Upper lobe of left lung (tissue), 4 donors: ENCODE results near the gene BPIFB4.

Source experiments
- CTCF ChIP-seq, 6 experiments: fragments of 450-650 bp in 4 of 6; fragments of 200-600 bp in 2 of 6; sonication (generic) in 2 of 6; IDR thresholded peaks; one replicate each; pipeline ENCODE4 v1.5.1; 2016 to 2019; ENCODE audit warnings: antibody characterized with exemption in 6 of 6
- EP300 ChIP-seq, 4 donors: sonication (generic); formaldehyde crosslinking; IDR thresholded peaks; one replicate each; pipeline ENCODE4 v1.5.1; 2017; ENCODE audit warnings: antibody characterized with exemption in 4 of 4, control low read depth in 2 of 4
- POLR2A ChIP-seq, 4 donors: fragments of 450-650 bp; IDR thresholded peaks; one replicate each; pipeline ENCODE4 v1.5.1; 2016 to 2017; ENCODE audit warnings: antibody characterized with exemption in 4 of 4, mild to moderate bottlenecking in 2 of 4

DNA sequence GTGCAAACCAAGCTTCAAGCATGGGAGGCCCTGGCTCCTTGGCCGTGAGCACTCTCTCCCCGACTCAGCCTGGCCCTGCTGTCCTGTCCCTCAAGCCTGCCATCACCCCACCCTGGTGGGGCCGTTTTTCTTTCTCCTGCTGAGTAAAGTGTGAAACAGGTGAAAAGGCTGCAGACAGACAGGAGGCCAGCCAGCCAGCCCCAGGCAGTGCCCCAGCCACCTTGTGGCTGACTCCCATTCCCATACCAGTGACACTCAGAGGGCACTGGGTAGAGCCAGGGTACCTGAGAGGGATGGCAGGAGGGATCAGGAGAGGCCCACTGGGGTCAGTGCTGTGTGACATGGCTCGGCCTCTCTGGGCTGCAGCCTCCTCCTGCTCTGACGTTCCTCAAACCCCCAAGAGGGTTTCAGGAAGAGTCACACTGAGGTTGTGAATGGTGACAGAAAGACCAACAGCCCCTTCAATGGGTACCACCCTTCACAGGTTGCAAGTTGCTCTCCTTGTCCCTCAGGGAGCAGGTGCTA is 52.6 kb downstream of the BPIFB4 start:
- no peak for TF ChIP-seq CTCF (IDR thresholded peaks at IDR 0.05)
- TF ChIP-seq POLR2A (IDR thresholded peaks at IDR 0.05) = no peak
- TF ChIP-seq EP300 (IDR thresholded peaks at IDR 0.05) = no peak
